GM18867 (cell line): Measurements from ENCODE around the gene KIAA1755.
A peak's percentile ranks its signal among the peaks of the same experiment; 100 is the strongest.

Experiments used
- ATAC-seq: cut with Tn5 transposase; IDR thresholded peaks from one replicate; pipeline ENCODE4 v1.9.1; 2021; ENCODE audit warnings: mild to moderate bottlenecking, moderate library complexity; ENCODE audit not compliant: unreplicated experiment

KIAA1755 gene

DNA sequence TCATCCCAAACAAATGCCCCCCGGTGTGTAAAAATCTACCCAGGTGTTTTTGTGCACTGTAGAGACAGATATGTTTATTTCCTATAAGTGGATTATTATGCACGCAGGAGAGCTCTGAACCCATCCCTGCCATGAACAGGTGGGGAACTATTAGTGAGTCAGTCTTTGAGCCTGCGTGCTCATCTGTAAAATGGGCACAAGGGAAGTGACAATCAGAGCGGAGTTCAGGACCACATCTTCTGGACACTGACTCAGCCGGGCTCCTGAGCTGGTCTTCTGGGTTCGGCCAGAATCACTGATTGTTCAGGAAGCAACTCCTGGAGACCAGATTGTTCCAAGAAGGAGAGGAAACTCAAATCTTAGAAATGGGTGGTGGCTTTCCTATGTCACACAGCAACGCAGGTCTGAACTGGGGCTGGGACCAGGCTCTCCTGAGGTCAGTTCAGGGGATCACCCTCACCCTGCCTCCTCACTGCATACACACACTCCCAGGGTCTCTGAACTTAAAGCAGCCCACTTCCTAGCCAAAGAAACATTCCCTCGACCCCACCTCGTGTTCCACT lies 68.1 kb downstream of the KIAA1755 start:
- ATAC-seq, result no peak

DNA sequence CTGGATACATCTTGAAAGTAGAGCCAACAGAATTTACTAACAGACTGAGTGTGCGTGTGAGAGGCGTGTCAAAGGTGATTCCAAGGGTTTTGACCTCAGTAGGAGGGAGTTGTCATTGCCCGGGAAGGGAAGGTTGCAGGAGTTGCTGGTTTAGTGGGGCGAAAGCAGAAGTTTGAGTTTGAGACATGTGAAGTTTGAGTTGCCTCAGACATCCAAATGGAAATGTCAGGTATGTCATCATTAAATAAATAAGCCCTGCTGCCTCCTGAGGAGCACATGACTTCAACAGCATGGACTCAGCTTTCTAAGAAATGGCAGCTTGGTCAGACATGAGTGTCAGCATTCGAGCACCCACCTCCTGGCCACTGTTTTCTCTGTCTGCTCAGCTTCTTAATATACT lies 68.9 kb downstream of the KIAA1755 start:
- ATAC-seq, result no peak

DNA sequence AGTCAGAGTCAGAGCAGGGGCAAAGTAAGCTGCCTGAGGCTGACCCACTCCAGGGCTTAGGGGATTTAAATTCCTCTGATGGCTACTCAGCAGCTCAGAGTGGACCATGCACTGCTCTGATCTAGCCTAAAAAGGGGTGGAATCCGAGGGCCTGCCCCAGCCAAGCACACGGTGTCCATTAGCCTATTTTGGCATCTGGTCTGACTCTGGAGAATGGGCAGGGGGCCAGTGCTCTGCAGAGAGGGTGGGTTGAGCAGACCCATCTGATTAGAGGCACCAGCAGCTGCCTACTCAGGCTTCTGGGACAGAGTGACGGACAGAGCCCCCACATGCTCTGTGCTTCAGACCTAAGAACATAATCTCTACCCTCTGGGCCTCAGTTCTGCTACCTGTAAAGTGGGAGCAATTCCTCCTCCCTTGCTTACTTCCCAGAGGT lies 69.6 kb downstream of the KIAA1755 start:
- ATAC-seq, result no peak

DNA sequence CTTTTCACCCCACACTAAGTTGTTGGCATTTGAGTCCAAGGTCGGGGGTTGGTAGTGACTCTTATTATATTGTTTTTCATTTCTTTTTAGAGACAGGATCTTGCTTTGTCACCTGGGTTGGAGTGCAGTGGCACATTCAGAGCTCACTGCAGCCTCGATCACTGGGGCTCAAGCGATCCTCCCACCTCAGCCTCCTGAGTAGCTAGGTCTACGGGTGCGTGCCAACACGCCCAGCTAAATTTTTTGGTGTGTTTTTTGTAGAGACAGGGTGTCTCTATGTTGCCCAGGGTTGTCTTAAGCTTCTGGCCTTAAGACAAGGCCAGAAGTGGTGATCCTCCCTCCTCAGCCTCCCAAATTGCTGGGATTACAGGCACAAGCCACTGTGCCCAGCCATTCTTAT lies 70.4 kb downstream of the KIAA1755 start:
- ATAC-seq, result no peak

DNA sequence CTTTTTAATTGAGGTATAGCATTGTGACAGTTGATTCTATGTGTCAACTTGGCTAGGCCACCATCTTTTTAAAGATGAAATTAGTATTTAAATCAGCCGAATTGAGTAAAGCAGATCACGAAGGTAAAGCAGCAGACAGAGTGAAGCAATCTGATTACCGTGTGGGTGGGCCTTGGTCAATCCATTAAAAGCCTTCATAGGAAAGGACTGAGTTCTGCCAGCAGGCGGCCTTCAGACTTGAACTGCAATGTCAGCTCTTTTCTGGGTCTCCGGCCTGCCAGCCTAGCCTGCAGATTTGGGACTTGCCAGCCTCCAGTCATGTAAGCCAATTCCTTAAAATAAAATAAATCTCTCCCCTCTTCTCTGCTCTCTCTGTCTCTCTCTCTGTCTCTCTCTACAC lies 73.0 kb downstream of the KIAA1755 start:
- ATAC-seq, result no peak

DNA sequence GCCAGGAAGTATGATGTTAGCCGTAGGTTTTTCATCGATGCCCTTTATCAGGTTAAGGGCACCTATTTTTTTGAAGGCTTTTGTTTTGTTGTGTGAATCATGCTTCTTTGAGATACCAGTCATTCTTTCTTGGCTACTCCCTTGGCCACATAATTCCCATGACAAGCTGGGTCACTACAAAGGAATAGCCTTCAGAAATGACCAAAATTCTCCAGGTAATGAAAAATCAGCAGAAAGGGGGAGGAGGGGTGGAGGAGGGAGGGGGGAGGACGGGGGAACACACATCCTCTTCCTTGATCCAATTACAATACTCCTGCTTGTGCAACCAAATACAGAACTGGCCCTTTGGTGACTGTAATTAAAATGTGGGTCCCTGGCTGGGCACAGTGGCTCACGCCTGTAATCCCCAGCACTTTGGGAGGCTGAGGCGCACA lies 73.7 kb downstream of the KIAA1755 start:
- ATAC-seq, result no peak

DNA sequence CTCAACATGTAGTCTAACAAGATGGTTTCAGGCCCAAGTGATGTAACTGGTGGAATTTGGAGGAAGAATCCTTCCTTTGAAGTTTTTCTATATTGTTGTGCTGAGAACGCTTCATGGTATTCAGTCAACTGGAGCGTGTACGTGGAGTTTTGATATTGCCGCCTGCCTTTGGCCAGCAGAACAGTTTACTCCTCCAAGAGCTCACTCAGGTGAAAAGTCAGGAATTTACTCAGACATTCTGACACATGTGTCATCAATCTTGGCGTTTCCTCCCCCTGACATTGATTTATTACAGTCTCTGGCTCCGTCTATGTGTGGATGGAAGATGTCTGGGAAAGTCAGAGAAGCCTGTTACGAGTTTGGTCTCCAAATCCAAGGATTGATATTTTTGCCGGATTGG lies 76.4 kb downstream of the KIAA1755 start:
- no peak for ATAC-seq

DNA sequence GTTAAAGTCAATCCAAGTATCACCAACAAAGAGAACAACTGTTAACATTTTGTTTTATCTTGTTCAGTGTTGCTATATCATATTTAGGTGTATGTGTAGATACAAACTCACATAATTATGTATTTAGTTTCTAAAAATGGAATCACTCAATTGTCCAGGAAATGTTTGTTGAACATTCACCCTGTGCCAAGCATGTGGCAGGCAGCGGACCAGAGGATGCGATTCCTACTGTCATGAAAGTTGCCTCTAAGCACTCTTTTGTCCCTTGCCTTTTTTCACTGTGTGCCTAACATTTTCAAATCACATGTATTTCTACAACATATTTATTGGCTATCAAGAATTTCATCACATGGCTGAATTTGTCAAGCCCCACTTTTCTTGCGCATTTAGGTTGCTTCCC lies 78.6 kb downstream of the KIAA1755 start:
- no peak for ATAC-seq

DNA sequence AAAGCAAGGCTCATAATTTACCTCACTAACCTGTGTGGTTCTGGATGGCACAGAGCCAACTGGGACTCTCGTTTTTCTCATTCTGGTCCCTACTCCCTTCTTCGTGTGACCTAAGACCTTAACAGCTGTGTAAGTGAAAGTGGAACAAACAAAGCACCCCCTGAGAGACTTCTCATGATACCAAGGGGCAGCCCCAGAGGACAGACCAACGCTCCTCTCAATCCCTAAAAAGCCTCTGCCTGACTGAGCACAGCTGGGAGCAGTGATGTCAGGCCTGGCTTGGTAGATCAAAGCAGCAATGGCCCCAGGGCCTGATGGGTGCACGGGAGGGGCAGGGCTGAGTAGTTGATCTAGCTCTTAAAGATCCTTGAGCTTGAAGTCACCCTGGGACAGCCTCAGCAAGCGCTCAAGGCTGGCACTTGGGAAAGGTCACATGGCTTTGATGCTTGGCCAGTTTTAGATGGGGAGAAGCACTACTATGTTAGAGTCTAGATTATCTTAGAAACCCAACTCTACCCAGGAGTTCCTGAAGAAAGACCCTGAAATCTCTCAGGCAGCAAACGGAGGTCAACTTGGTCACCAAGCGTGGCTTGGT lies 79.2 kb downstream of the KIAA1755 start:
- ATAC-seq, result peak; percentile 73

DNA sequence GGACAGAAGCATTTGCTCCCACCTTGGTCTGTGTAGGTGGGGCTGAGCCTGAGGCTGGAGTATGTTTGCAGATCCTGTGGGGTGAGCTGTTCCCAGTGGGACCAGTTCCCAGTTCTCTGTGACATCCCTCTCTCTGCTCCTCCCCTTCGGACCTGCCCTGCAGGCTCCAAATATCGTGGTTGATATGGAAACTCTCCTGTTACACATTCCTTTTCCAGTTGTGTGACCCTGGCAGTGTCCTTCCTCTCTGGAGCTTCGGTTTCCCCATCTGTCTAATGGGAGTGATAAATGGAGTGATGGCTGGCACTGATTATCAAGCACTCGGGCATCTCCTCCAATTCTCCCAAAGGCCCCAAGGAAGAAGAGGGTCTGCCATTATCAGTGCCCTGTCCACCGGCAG lies 79.8 kb downstream of the KIAA1755 start:
- no peak for ATAC-seq

DNA sequence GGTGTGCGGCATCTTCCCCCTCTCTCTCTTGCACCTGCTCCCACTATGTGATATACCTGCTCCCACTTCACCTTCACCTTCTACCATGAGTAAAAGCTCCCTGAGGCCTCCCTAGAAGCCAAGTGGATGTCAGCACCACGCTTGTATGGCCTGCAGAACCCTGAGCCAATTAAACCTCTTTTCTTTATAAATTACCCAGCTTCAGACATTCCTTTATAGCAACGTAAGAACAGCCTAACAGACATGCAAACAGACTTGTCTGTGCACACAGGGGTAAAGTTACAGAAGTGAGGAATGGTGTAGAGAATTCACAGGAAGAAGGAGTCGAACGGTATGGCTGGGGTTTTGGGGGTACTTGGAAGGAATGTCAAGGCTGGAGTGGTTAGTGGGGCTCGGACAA lies 80.7 kb downstream of the KIAA1755 start:
- ATAC-seq, result no peak

DNA sequence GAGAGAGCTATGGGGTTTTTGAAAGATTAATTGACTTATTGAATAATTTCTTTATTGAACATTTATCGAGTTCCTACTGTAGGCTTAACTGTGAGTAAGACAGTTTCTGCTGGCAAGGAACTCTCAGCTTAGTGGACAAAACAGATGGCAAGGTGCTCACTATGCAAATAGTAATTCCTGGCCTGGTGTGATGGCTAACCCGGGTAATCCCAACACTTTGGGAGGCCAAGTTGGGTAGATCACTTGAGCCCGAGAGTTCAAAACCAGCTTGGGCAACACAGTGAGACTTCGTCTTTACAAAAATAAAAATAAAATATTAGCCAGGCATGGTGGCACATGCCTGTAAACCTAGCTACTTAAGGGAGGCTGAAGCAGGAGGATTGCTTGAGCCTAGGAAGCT lies 82.0 kb downstream of the KIAA1755 start:
- no peak for ATAC-seq

DNA sequence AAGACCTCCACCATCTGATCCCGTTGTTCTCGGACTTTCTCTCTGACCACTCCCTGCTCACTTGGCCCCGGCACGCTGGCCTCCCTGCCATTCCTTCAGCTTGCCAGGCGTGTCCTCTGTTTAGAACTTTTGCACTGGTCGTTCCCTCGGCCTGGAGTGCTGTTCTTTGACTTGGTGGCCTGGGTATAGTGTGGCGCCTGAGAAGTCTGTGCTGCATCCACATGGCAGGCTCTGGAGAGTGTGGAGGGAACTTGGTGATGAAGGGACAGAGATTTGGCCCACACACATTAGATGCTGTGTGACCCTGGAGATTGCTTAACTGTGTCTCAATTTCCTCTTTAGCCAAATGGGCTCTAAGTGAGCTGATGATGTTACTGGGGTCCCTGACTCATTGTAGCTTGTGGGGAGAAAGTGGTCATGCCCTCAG lies 82.5 kb downstream of the KIAA1755 start:
- ATAC-seq, result no peak

DNA sequence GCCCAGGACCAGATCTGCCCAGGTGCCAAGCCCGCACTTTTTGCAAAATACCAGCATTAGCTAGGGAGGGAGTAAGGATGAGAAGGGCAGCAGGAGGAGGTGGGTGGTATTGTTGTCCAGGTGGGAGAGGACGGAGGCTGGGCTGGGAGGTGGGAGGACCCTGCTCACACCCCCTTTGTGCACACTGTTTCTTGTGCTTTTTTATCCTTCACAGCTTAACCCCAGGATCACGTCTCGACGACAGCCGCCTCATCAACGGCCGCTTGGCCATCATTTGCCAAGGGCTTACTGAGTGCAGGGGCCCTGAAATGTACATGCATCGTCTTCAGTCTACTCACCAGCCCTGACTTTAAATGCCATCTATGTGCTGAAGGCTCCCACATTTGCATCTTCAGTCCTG lies 83.3 kb downstream of the KIAA1755 start:
- no peak for ATAC-seq

DNA sequence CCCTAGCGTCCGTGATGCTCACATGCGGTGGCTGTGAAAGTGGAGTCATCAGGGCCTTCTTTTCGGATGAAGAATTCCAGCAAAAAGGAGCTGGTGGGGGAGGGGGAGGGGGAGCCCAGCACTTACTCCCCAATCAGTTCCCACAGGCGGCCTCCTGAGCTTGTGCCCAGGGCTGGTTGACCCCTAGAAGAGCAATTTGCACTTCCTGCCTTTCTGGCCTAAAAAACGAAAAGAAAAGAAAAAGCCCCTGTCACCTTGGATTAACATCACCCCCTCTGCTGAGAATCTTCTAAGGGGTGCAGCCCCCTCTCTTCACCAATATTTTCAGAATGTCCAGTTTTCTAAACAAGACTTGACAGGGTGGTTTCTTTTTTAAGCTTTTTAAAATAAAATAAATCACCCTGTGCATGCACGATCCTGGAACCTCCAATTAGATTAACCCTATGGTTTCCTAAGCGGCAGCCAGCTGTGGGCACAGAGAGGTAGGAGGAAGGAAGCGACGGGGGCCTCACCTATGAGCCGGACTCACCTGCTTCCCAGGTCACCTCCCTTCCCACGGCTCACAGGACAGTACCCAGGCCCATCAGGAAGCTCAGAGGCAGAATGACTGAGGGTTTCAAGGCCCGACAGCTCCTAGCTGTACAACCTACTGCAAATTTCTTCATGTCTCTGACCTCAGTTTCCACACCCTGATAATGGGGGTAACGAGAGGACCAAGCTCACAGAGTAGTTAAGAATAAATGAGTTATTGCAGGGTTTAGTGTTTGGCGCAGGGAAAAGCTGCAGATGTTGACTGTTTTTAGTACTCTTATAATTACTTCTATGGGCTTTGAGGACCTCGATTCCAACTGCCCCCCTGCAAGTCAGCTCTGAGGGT lies 85.0 kb downstream of the KIAA1755 start:
- ATAC-seq, result no peak

DNA sequence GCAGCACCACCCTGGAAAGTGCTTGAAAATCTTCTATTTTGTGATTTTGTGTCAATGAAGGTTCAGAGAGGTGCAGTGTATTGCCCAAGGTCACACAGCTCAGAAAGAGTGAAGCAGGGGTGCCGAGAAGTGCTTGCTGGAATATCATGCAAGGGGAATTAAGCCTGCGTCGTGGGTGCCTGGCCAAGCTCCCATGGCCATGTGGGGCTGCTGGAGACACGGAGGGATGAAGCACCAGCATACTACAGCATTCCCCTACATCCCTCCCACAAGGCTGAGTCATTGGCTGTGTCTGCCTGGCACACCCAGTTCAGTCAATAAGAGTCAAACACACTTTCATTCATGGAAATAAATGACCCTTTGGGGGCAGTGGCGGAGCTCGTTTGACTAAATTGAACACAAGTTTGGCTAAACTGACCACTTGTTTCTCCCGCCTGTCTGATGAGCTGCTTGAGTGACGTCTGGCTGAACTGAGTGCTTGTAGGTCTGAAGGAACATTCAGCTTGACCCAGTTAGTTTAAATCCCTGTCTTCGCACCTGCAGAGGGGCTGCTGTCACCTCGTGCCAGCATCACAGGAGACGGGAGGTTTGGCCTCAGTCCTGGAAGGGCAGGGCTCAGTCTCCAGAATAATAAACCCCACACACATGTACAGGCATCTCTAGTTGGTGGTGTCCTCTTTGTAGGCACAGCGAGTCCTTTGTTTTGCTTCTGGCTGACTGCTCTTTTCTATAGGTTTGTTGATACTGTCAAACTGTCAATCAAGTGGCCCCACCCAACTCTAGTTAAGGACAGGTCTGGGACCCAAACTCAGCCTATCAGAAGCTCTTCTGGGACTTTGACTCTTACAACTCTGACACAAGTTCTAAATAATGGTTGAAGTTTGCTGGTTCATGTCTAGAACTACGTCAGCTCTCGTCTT lies 87.0 kb downstream of the KIAA1755 start:
- ATAC-seq, result no peak

DNA sequence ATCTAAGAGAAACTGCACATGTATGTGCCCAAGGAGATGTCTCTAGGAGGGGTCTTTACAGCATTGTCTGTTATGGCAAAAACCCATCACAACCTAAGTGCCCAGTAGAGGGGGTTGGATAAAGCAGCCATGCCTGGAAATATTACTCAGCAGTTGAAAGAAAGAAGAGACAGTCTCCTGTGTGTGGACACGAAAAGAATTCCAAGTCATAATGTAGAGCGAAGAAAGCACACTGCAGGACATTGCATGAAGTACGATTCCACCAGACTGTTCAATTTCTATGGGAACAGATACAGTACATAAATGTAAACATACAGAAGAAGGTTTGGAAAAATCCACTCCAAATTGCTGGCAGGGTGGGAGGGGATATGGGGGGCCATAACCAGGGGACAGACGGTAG lies 88.1 kb downstream of the KIAA1755 start:
- ATAC-seq, result no peak

DNA sequence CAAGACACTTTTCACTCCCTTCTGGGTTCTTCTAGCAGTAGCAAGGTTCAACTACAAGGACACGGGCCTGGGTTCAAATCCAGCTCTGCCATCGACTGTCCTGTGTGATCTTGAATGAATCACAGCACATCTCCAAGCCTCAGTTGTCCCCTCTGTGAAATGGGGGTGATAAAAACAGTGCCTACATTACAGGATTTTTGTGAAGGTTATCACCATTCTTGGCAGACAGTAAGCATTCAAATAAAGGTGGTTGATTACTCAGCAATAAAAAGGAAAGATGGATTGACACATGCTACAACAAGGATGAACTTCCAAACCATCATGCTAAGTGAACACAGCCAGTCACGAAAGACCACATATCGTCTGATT lies 88.9 kb downstream of the KIAA1755 start:
- no peak for ATAC-seq

DNA sequence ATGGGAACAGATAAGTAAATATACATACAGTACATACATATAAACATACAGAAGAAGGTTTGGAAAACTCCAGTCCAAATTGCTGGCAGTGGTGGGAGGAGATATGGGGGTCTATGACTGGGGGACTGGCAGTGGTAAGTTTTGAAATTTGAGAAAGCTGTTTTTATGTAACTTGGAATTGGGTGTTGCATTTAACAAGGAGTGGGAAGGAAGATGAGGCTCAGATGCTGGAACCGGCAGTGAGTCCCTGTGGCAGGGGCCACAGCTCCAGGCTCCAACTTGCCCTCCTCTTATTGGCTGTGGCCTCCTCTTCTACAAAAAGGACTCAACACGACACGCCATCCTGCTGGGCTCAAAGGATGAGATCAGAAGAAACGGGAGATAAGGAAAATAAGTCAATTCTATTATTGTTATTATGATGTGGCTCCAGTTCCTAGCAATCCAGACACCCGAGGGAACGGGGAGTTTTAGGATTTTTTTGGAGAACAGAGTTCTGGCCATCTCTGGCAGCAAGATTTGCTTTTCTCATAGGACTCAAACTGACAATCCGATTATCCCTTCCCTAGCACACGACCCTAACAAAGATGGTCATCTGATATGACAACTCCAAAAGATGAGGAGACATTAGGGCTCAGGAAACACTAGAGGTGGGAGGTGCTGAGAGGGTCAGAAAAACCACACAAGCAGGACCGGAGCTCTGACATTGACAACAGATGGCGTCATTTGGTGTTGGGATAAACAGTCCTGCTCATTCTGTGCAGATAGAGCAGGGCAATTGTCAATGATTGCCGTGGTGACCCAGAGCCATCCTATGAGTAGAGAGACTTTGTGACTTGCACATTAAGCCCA lies 89.5 kb downstream of the KIAA1755 start:
- ATAC-seq, result no peak

DNA sequence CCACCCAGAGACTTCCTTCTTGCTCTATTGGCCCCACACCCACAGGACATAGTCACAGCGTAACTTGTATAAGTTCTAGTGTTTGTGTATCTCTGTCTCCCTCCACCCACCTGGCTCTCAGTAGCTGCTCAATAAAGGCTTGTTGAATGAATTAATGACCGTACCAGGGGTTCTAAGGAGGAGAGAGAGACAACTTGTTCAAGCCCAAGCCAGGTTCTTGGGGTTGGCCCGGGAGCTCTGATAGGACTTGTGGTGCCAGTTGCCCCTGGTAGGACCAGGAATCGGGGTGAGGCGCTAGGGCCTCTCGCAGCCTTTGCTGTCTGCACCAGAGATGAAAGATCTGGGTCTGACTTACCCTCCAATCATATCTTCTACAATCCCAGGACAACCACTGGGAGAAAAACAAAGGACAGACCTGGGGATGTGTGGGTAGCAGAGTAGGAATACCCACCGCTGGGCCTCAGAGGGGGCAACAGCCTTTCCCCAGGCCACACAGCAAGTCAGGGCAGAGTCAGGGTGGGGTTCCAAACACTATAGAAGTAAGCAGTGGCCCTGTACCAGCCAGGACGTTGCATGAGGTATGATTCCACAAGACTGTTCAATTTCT lies 90.2 kb downstream of the KIAA1755 start:
- no peak for ATAC-seq
